GM19328 (cell line): Measurements from ENCODE around the gene MUSTN1.

Experiments
- ATAC-seq: cut with Tn5 transposase; IDR thresholded peaks from one replicate; pipeline ENCODE4 v1.9.1; 2021; ENCODE audit warnings: mild to moderate bottlenecking, moderate library complexity; ENCODE audit not compliant: unreplicated experiment

The MUSTN1 gene

DNA sequence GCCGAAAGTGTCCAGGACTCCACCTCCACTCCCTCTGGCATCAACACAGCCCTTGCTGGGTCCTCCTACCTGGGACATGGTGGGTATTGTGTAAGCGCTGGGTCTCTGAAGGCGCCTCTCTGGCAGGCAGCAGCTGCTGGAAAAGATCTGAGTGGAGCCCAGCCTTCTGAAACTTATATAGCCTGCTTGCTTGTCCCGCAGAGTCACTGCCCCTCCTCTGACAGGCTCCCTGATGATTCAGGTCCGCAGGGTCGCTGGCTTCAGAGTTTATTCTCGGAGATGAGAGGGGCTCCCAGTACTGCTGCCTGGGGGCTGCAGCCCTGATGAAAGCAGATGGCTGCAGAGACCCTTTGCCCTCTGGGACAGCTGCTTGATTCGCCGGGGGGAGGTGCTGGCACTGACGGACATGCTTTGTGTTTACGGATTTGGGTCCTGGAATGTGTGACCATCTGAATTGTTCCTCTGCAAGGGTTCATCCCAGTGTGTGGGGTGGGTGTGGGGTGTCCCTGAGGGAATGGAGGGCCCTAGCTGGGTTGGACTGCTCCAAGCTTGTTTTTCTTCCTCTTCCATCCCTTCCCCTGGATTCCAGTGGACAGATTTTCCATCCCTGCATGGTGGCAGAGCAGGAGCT, at the start of gene MUSTN1:
Gene MUSTN1 (minus strand): TSS at position 149 of the 631 bp plus-strand sequence. CDS start 71 bp downstream, at position 78.
- ATAC-seq: no peak

DNA sequence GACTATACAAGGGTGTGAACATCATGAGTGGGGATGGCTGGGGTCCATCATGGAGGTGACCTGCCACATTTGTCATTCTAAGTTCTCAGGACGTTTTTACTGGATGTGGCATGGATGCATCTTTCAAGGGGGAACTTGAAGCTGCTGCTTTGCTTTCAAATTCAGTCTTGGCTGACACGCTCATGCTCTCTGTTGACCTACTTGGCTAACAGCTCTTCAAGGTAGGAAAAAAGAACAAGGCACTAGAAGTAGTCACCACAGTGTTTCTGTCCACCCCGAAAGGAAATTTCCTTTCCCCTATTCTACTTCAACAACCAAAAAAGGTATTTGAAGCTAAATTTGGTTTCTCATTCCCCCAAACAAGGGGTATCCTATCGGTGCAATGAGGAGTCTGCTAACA, 47.6 kb upstream of the MUSTN1 start:
- no peak for ATAC-seq

DNA sequence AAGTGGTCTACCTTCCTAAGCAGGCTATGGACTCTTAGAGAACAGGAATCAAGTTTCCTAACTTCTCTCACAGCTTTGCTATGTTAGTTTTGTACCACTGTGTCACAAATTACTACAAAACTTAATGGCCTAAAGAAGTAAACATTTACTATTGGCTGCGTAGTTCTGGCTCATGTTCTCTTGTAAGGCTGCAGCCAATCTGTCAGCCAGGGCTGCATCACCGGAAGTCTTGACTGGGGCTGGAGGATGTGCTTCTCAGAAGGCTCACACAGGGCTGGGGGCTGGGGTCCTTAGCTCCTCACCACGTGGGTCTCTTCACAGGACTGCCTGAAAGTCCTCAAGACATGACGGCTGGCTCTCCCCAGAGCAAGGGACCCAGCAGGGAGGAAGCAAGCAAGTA, 47.1 kb upstream of the MUSTN1 start:
- ATAC-seq: no peak

DNA sequence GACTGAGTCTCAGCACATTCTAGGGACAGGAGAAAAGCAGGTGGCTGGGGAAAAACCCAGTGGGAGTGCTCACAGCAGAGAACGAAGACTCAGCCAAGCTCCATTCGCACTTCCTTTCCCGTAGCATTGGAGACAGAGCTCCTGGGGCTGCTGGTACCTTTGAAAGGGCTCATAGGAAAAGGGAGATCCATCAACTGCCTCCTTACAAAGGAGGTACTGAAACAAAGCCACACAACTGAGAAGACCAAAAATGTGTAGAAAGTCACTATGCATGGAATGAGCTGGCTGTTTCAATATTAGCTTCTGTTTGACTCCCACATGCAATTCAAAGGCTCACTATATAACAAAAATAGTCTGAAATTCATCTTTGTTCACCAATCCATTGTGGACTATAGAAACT, 45.7 kb upstream of the MUSTN1 start:
- ATAC-seq: no peak

DNA sequence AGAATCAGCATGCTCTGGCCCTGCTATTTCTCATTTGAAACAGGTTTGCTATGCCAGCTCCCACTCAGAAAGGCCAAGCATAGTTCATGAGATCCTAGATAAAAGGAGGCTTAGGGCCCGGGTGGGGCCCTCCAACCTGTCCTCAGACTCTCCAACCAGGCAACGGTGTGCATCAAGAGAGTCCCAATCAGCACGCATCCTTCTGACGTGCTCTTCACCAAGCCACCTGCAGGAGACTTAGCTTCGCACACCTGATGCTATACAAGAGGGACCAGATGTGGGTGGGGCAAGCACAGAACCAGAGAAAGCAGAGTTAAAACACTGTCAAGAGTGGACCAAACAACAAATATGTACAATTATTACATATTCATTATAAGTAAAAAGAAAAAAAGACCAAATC, 45.2 kb upstream of the MUSTN1 start:
- ATAC-seq: no peak

DNA sequence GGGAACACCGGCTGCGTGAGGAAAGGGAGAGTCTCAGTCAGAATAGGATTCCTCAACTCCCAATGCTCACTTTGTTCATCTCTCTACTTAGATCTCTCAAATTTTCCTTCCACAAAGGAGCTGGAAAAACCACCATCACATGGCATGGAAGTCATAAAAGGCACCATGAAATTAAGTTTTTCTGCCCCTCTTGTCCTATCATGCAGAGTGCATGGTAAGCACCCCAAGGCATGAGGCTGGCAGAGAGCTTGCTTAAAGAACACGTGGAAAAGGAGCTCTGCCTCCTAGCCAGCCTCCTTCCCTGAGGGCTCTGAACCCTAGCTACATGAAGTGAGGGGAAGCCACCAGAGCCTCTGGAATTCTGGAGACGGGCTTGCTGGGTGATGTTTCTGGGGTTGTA, 44.8 kb upstream of the MUSTN1 start:
- ATAC-seq: no peak

DNA sequence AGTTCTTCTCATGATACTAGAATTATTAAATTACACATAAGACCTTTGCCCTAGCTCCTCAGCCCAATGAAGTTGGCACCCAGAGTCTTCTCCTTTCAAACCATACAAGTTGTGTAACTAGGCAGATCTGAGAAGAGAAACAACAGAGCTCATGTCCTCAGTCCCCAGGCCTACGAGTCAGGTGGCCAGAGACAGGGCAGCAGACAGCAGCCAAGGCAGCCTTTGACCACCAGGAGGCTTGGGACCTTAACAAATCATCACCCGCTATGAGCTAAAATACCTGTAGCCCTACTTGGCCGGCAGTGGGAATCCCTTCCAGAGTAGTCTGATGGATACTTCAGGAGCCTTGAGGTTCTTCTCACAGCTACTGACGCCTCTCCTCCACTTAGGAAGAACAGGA, 44.3 kb upstream of the MUSTN1 start:
- no peak for ATAC-seq

DNA sequence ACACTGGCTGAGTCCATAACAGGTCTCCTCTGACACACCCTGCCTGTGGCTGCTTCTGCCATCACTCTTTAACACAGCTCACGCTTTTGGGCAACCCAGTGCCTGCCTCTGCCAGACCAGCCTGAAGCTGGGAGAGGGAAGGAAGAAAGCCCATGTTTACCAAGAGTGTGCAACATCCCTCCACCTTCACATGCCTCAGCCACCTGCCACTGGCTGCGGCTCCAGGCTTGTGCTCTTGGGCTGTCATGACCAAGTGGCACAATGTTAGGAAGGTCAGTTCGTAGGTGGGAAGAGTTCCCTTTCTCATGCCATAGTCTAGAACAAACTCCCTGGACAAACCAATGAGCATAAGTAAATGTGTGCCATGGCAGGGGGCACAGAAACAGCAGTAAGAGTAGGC, 42.3 kb upstream of the MUSTN1 start:
- no peak for ATAC-seq

DNA sequence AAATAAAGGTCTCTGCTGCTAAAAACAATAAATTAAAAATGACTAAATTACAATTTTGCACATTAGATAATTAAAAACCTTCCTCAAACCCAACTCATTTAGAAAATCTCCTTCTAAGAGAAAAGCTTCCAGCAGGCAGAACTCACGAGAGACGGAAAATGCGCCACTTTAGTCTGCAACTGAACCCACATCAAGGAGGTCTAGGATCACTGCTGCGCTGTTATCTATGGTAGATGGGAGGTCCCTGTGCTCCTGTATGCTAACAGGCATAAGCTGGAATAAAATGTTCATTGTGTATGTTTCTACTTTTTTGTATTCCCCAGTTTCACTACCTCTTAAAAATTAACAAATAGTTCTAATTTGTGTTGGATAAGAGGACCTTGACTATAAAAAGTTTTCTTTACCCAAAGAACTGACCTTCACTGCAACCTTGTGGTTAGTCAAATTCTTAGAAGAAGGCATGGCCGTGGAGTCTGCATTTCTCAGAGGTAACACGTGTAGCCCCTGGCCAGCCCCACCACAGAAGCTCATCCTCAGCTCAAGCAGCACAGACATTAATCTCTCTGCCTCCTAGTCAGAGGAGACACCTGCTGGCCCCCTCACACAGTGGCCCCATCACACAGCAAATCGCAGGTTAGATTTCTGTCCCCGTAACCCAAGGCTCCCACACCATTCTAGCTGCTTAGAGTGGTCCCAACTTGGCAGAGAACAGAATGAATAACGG, 40.2 kb upstream of the MUSTN1 start:
- no peak for ATAC-seq

DNA sequence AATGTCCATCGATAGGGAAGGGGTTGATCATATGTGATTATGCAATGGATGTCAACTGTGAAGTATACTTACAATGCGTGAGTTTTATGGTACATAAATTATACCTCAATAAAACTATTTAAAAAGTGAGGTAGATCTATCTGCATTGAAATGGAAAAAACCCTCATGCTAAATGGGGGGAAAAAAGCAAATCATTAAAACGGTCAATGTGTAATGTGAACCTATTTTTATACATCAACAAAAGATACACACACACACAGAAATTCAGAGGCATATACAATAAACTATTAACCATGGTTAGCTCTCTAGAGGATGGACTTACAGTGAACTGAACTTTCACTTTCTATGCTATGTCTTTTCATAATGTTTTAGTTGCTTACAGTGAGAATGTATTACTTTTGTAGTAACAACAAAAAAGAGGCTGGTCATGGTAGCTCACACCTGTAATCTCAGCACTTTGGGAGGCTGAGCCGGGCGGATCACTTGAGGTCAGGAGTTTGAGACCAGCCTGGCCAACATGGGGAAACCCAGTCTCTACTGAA, 39.4 kb upstream of the MUSTN1 start:
- ATAC-seq: no peak

DNA sequence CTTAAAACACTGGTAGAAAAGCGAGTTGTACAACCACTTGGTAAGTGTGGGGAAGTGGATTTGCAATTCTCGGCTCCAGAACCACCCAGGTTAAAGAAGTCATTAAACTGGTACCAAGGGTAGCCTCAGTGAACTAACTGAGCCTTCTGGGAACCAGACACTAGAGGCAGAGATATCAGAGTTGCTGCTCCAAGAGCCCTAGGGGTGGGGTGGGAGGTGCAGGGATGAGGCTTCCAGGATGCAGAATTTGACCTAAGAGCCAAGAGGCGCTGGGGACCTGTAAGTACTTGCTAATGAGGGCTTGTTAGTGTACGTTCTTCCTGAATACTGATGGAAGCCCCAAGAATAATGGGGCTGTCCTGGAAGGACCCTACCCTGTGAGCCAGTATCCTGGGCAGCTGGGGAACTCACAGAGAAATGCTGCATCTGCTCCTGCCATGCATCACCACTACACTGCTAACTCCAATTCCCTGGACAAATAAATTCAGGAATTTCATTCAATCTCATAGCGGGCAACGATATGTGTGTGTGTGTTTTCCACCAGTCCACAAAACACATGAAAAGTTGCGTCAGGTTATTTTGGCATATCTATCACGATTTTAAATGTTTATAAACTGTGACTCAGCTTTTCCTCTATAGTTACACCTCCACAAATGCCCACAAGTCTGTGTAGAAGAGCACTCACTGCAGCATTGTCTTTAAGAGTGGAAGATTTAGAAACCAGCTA, 38.8 kb upstream of the MUSTN1 start:
- no peak for ATAC-seq

DNA sequence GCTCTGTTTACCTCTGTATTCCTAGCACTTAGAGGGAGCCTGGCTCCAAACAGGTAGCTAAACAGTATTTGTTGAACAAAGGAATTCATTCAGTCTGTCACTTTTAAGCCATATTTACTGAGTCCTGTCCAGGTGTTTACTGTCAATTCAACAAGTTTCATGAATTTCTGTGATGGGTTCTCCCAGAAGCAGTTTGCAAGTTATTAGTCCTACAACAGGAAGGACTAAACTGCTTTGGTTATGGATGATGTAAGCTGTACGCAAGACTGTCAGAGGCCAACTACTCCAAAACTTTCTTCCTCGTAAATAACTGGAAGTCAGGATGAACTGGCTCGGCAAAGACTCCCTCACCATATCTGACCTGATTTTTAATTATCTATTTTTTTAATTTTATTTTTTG, 37.4 kb upstream of the MUSTN1 start:
- no peak for ATAC-seq

DNA sequence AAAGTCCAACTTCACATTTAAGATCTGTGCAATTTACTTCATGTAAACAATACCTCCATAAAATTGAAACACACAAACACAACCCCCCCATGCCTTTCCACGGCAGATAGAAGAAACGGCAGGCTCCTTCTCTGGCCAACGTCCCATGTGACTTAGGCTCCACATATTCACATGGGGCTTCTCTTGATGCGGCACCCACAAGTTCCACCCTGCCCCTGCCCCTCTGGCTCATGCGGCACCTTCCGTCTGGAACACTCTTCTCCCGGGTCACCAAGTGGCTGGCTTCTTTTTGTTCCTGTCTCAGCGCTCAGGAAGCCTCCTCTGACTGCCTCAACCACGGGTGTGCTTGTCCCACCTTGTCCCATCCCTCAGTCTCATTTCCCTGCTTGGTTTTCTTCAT, 36.9 kb upstream of the MUSTN1 start:
- ATAC-seq: no peak

DNA sequence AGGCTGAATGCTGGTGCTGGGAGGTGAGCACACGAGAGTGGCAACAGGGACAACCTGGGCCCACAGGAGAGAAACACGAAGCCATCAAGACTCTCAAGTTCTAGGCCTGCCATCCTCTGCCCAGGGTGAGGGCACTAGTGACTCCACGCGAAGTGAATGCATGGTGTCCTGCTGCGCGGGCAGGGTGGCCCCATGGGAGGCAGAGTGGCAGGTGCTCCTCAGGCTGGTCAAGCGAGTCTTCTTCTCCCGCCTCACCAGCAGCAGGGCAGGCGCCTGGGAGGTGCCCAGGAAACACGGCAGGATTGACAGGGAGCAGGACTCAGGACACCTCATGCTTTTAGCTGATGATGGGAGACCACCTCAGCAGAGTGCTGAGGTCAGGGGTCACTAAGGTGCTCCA, 35.7 kb upstream of the MUSTN1 start:
- no peak for ATAC-seq

DNA sequence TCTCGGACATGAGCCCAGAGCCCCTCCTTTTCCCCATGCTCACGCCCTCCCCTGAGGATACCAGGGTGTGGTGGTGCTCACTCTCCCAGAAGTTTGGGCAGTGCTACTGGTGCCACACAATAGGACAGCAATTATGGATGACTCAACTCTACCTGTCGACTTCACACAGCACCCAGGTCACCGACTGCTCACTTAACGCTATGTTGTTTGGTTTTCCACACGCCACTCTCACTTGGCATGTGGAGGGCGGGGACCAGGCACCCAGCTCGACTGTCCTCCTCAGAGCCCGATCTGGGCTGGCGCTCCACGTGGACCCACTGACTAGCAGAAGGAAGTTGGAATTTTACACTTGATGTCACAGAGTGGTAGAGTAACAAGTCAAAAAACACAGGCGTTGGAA, 31.6 kb upstream of the MUSTN1 start:
- no peak for ATAC-seq

DNA sequence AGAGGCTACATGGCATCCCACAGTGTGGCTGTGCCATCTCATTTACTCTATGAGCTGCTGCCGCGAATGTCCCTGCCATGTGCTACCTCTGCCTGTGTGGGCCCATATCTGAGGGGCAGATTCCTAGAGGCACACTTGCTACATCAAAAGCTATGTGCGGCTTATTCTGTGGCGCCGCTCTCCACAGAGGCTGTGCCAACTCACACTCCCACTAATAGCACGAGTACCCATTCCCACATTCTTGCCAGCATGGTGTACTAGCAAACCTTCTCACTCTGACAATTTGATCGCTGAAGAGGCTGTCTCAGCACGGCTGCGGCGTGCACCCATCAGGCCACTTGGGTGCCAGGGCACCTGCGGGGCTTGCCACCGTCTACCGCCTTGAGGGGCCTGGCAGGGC, 31.2 kb upstream of the MUSTN1 start:
- ATAC-seq: no peak

DNA sequence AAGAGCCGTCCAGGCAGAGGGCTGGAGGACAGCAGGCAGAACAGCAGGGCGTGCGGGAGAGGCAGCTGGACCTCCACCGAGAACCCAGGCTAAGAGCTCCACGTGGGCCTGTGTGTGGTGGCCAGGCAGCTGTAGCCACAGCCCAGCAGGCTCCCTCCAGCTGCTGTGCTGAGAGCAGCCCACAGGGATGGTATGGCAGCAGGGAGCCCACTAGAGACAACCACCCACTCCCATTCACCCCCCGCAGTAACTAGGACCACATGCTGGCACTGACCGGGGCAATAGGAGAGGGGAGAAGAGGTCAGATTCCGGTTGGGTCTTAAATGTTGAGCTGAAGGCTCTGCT, 25.6 kb upstream of the MUSTN1 start:
- no peak for ATAC-seq

DNA sequence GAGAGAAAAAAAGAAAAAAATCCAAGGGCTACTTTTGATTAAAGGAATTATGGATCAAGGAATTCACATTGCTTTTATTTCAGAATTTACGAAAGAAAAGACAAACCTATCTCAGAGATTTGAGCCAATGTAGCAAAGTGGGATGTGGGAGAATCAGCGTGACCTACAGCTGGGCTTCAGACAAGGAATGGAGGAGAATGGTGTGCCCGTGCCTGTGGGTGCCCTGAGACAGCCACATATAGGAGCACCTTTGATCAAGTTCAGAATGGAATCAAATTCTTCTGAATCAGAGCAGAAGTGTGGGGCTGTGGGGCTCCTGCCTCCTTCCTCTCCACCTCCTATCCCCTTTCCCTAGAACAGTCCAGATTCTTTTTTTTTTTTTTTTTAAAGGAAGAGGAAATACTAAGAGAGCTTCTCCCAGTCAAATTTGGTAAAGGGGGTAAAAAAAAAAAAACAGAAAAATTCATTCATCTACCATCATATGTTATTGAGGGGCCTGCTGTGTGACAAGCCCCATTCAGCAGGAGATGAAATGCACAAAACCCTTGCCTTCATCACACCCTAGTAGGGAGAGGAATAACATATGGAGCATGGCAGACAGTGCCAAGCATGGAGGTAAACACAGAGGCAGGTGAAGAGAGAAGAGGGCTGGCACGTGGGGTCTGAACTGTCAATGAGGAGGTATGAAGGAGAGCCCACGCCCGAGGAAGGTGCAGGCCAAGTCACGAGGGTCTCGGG, 25.0 kb upstream of the MUSTN1 start:
- ATAC-seq: no peak

DNA sequence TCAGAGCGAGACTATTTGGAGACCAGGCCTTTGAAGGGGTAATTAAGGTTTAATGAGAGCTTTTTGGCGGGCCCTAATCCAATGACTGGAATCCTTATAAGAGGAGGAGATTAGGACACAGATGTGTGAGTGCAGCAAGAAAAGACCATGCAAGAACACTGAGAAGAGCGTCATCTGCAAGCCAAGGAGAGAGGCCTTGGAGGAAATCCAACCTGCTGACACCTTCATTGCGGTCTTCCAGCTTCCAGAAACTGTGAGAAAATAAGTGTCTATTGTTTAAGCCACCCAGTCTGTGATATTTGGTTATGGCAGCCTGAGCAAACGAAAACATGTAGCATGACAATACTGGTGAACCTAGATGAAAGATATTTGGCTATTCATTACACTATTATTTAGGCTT, 23.0 kb upstream of the MUSTN1 start:
- no peak for ATAC-seq

DNA sequence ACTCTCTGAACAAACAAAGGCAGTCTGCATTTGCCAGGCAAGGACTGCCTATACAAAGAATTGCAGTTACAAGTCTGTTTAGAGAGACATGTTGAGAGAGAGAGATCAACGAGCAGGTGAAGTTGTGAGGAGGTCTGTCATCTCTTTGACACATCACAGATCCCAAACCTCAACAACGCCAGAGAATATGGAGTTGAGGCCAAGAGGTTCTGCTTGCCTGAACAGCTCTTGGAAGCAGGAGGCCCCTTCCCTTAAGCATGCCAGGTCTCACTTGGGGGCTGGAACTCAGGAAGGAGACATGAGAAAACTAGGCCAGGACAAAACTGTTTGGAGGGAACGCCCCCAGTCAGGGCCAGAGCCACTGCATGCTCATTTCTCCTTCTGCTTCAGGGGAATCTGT, 22.3 kb upstream of the MUSTN1 start:
- no peak for ATAC-seq

DNA sequence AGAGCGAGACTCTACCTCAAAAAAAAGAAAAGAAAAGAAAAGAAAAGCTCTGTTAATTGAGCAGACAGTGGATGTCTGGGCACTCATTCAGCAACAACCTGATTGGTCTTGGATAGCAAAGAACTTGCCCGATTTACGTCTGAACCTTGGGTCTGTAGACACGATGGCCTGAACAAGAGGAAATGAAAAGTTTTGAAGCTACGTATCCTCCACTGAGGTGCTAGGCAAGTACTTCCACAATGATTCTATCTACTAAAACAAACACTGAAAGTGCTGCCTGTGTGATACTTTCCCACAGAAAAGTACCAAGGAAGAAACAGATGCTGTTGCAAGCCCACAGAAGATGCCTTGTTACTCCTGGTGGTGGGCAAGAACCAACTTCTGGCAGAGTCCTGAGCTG, 21.8 kb upstream of the MUSTN1 start:
- ATAC-seq: no peak
